BJ (cell line): Measurements from ENCODE around the gene ADAM11. TPM values are rescaled to one million over a fixed set of nuclear protein-coding genes. Genes with fewer than 3 reads are reported as not detected.
"Not testable (repeated sequence)": the region's sequence is repeated elsewhere in the genome, so short reads cannot be mapped to it uniquely, and the experiment has no call there.

Experiments
- CTCF ChIA-PET: fragments of 350-600 bp; formaldehyde crosslinking; extraction: SDS; loops from one replicate; lab custom pipeline; 2021; ENCODE audit warnings: antibody characterized with exemption, inconsistent platforms; lab: Yijun Ruan, JAX
- POLR2A ChIA-PET: fragments of 300-600 bp; sonication (Branson Sonifier 250); formaldehyde crosslinking; extraction: SDS; loops from one replicate; lab custom pipeline; 2021; ENCODE audit warnings: antibody characterized with exemption; lab: Charles Lee
- DNase-seq: peaks from one replicate; pipeline ENCODE4 v3.0.0-alpha.2; 2011; ENCODE audit warnings: low read depth
- H3K27me3 ChIP-seq: 2 replicates; pipeline ENCODE4 v1.6.0; 2011; ENCODE audit warnings: low read length; ENCODE audit not compliant: control insufficient read depth, insufficient read depth
- H3K36me3 ChIP-seq: 2 replicates; pipeline ENCODE4 v1.5.1; 2011; ENCODE audit warnings: low read length; ENCODE audit not compliant: control insufficient read depth, insufficient read depth
- H3K4me3 ChIP-seq: 2 replicates; pipeline ENCODE4 v1.5.1; 2011; ENCODE audit warnings: low read depth, mild to moderate bottlenecking, control low read depth, low read length
- CTCF ChIP-seq: IDR thresholded peaks from 2 replicates; pipeline ENCODE4 v1.5.1; 2011; ENCODE audit warnings: low read depth, mild to moderate bottlenecking, control low read depth, inconsistent platforms, low read length, moderate library complexity; ENCODE audit not compliant: insufficient read depth
- polyA plus RNA-seq: library from polyadenylated mRNA; depleted of rRNA; stranded (reverse); fragments of >200 nt; gene quantifications from 2 replicates; pipeline ENCODE4 v1.2.3, GENCODE V29; 2011

The ADAM11 gene
- polyA plus RNA-seq, 1 experiment = 0.31 TPM

- peaks cover 1% of the 10 kb centered on the region; the same call in 1 of the 2 replicates for H3K36me3 ChIP-seq
- H3K4me3 ChIP-seq = no peak overlapping the region
- TF ChIP-seq CTCF = no peak
- H3K27me3 ChIP-seq = peaks cover 3% of the 10 kb centered on the region; the same call in 1 of the 2 replicates
- POLR2A ChIA-PET = no interaction called here
- DNase-seq = no peak
- CTCF ChIA-PET = interaction anchor here (1.4 to 3.5 kb wide), 4 partner anchors 10 to 22 kb away, joined by 3 to 13 read pairs (median 4); no protein-coding TSS in a partner anchor
Observed at GRCh38 chr17:44752953-44753861, 5.6 kb upstream of the ADAM11 start.

DNA sequence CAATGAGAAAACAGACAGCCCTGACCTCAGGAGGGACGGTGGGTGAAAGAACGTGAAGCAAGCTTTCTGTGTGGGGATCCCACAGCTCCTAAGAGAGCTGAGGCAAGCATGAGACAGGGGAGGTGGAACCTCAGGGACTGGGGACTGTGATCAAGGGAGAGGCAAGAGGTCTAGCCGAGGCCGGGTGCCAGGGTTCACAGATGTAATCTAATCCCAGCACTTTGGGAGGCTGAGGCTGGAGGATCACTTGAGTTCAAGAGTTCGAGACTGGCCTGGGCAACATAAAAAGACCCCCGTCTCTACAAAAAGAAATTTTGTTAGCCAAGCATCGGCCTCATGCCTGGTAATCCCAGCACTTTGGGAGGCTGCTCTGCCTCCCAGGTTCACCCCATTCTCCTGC lies 4.5 kb upstream of the ADAM11 start:
- H3K36me3 ChIP-seq = no peaks in the 10 kb centered on the region; the same call in 1 of the 2 replicates
- no peak overlapping the region for H3K4me3 ChIP-seq
- POLR2A ChIA-PET = no interaction called here
- CTCF ChIA-PET = interaction anchor here (0.6 to 3.5 kb wide), 4 partner anchors 9 to 83 kb away, joined by 4 to 13 read pairs (median 4); no protein-coding TSS in a partner anchor
- TF ChIP-seq CTCF = no peak
- H3K27me3 ChIP-seq = peaks cover 4% of the 10 kb centered on the region; the same call in 1 of the 2 replicates
- DNase-seq = no peak

GRCh38 chr17:44755180-44755579 lies 3.6 kb upstream of the ADAM11 start:
- POLR2A ChIA-PET, H3K4me3 ChIP-seq, H3K36me3 ChIP-seq, DNase-seq, H3K27me3 ChIP-seq: not testable (repeated sequence)
- CTCF ChIA-PET = interaction anchor here (0.6 to 3.5 kb wide), 3 partner anchors 20 to 83 kb away, joined by 4 to 13 read pairs (median 4); no protein-coding TSS in a partner anchor

- no peak for DNase-seq
- ChIA-PET POLR2A (no interaction called here), CTCF (interaction anchor here (1.1 kb wide), 1 partner anchor 19 kb away, joined by 3 read pairs; no protein-coding TSS in a partner anchor)
- no peak for TF ChIP-seq CTCF
- Histone ChIP-seq H3K27me3 (peaks cover 11% of the 10 kb centered on the region), H3K4me3 (no peak overlapping the region), H3K36me3 (no peaks in the 10 kb centered on the region)
Observed at GRCh38 chr17:44757045-44757917, 1.5 kb upstream of the ADAM11 start.

GRCh38 chr17:44757918-44758413 lies 822 bp upstream of the ADAM11 start:
- TF ChIP-seq CTCF = no peak
- H3K4me3 ChIP-seq = no peak overlapping the region
- ChIA-PET CTCF (interaction anchor here (1.1 kb wide), 1 partner anchor 19 kb away, joined by 3 read pairs; no protein-coding TSS in a partner anchor), POLR2A (no interaction called here)
- no peaks in the 10 kb centered on the region for H3K36me3 ChIP-seq
- H3K27me3 ChIP-seq = peaks cover 11% of the 10 kb centered on the region
- DNase-seq = no peak
